NCI-H1105 (cell line): Measurements from ENCODE around the gene ASNSD1.
"Not testable (repeated sequence)": the region's sequence is repeated elsewhere in the genome, so short reads cannot be mapped to it uniquely, and the experiment has no call there.

Experiments used
- DNase-seq: peaks from one replicate; lab custom pipeline; 2025; lab: John Stamatoyannopoulos, UW

The ASNSD1 gene

GRCh38 chr2:189648846-189649509 is 12.3 kb upstream of the ASNSD1 start:
- DNase-seq, result no peak

GRCh38 chr2:189651284-189651683 is 10.0 kb upstream of the ASNSD1 start:
- DNase-seq, result no peak

GRCh38 chr2:189653464-189653863 is 7.8 kb upstream of the ASNSD1 start:
- DNase-seq, result not testable (repeated sequence)

GRCh38 chr2:189654641-189655040 is 6.6 kb upstream of the ASNSD1 start:
- no peak for DNase-seq

- no peak for DNase-seq
Measured at GRCh38 chr2:189657867-189658266, 3.4 kb upstream of the ASNSD1 start.

GRCh38 chr2:189658306-189659212 is 2.7 kb upstream of the ASNSD1 start:
- DNase-seq, result no peak

GRCh38 chr2:189659734-189660133 is 1.5 kb upstream of the ASNSD1 start:
- DNase-seq, result no peak

GRCh38 chr2:189660803-189661147 is 484 bp upstream of the ASNSD1 start:
- DNase-seq, result no peak

- no peak for DNase-seq
Measured at GRCh38 chr2:189661957-189662321, 680 bp downstream of the ASNSD1 start.

GRCh38 chr2:189662669-189663226 is 1.5 kb downstream of the ASNSD1 start:
- DNase-seq, result no peak

GRCh38 chr2:189663319-189663718 is 2.1 kb downstream of the ASNSD1 start:
- DNase-seq, result not testable (repeated sequence)

GRCh38 chr2:189669913-189670312 is 8.7 kb downstream of the ASNSD1 start:
- DNase-seq, result no peak

- no peak for DNase-seq
Measured at GRCh38 chr2:189673661-189674373, 12.6 kb downstream of the ASNSD1 start.

GRCh38 chr2:189674374-189675112 is 13.3 kb downstream of the ASNSD1 start, which contains the start of gene ANKAR:
Gene ANKAR, plus strand, starts transcription at chr2:189674670. Its CDS starts 1,821 bp downstream, at chr2:189676491.
- peak; percentile 71 for DNase-seq

- no peak for DNase-seq
Measured at GRCh38 chr2:189676471-189676870, 15.2 kb downstream of the ASNSD1 start.

GRCh38 chr2:189679226-189679625 is 18.0 kb downstream of the ASNSD1 start:
- DNase-seq, result no peak

GRCh38 chr2:189681203-189681602 is 19.9 kb downstream of the ASNSD1 start:
- no peak for DNase-seq

- no peak for DNase-seq
Measured at GRCh38 chr2:189681903-189682302, 20.6 kb downstream of the ASNSD1 start.

- no peak for DNase-seq
Measured at GRCh38 chr2:189683348-189683747, 22.1 kb downstream of the ASNSD1 start.

- DNase-seq, result no peak
Measured at GRCh38 chr2:189684811-189685210, 23.6 kb downstream of the ASNSD1 start.

GRCh38 chr2:189685540-189686229 is 24.4 kb downstream of the ASNSD1 start:
- no peak for DNase-seq
